ENCODE data around the gene APLP2. TPM values are rescaled to one million over a fixed set of nuclear protein-coding genes. Genes with fewer than 3 reads are reported as not detected.
"Not testable (repeated sequence)": the region's sequence is repeated elsewhere in the genome, so short reads cannot be mapped to it uniquely, and the experiment has no call there.

APLP2 gene
- total RNA-seq (10 to 100 TPM; 58.5 to 60.1 TPM), polyA plus RNA-seq (58.8 TPM)

GRCh38 chr11:130069659-130070108 lies at the start of gene APLP2:
Gene APLP2 (plus strand): TSS chr11:130069894. CDS start chr11:130069978, 84 bp downstream.
- ChIA-PET POLR2A (interaction anchor here (3.4 kb wide), 1 partner anchor 67 kb away, joined by 48 read pairs; the partner anchor contains the start of gene PRDM10), CTCF (interaction anchor here (0.6 to 3.0 kb wide), 4 partner anchors 64 to 104 kb away, joined by 3 to 20 read pairs (median 4); partner anchors contain the start of gene PRDM10)
- Histone ChIP-seq H3K27me3 (ENCODE audit: insufficient read depth, low read length, poor library complexity, severe bottlenecking) (no peaks in the 10 kb centered on the region), H3K9me3 (ENCODE audit: low read length) (no peaks in the 10 kb centered on the region), H3K4me3 (ENCODE audit: low read length) (peak within 1 kb of the TSS; percentile 68), H3K4me1 (ENCODE audit: insufficient read depth, low read length) (peaks cover 16% of the 10 kb centered on the region), H3K27ac (ENCODE audit: low read depth, low read length) (peak within 1 kb of the TSS; percentile 74), H3K36me3 (ENCODE audit: insufficient read depth, low read length) (no peaks in the 10 kb centered on the region)
- H3K36me3 Mint-ChIP-seq: peaks cover 0 to 10% (median 0%) of the 10 kb centered on the region in 3 donors
- H3K9me3 Mint-ChIP-seq: no peaks in the 10 kb centered on the region
- peak within 1 kb of the TSS; percentile 92 to 98 (median 96) for H3K27ac Mint-ChIP-seq
- peak within 1 kb of the TSS; percentile 93 to 99 (median 96) for H3K4me3 Mint-ChIP-seq
- peaks cover 4 to 6% of the 10 kb centered on the region in 2 donors for H3K27me3 Mint-ChIP-seq
- H3K4me1 Mint-ChIP-seq: peaks cover 19 to 27% (median 22%) of the 10 kb centered on the region in 3 donors
- DNase-seq: peak; percentile 95 to 99 (median 97)

- Mint-ChIP-seq H3K4me3 (no peak overlapping the region), H3K36me3 (peaks cover 0 to 3% (median 0%) of the 10 kb centered on the region in 3 donors), H3K9me3 (peaks cover 0 to 2% (median 0%) of the 10 kb centered on the region in 5 donors), H3K27ac (no peak overlapping the region), H3K27me3 (peaks cover 3 to 4% of the 10 kb centered on the region in 2 donors), H3K4me1 (no peaks in the 10 kb centered on the region)
- no peaks in the 10 kb centered on the region for H3K4me1 ChIP-seq (ENCODE audit: insufficient read depth, low read length)
- POLR2A ChIA-PET: no interaction called here
- H3K27me3 ChIP-seq (ENCODE audit: insufficient read depth, low read length, poor library complexity, severe bottlenecking): no peaks in the 10 kb centered on the region
- no peaks in the 10 kb centered on the region for H3K36me3 ChIP-seq (ENCODE audit: insufficient read depth, low read length)
- H3K9me3 ChIP-seq (ENCODE audit: low read length): no peaks in the 10 kb centered on the region
- CTCF ChIA-PET: no interaction called here
- DNase-seq: no peak
- no peak overlapping the region for H3K27ac ChIP-seq (ENCODE audit: low read depth, low read length)
- no peak overlapping the region for H3K4me3 ChIP-seq (ENCODE audit: low read length)
These were observed 49.4 kb upstream of the APLP2 start for GRCh38 chr11:130020323-130020722.

GRCh38 chr11:130021606-130022005 lies 48.1 kb upstream of the APLP2 start:
- CTCF ChIA-PET; H3K9me3 ChIP-seq (ENCODE audit: low read length); H3K9me3 Mint-ChIP-seq; H3K36me3 ChIP-seq (ENCODE audit: insufficient read depth, low read length); H3K36me3 Mint-ChIP-seq; H3K27ac ChIP-seq (ENCODE audit: low read depth, low read length); H3K27me3 ChIP-seq (ENCODE audit: insufficient read depth, low read length, poor library complexity, severe bottlenecking); H3K27ac Mint-ChIP-seq; H3K4me3 Mint-ChIP-seq; H3K4me1 Mint-ChIP-seq; POLR2A ChIA-PET; H3K27me3 Mint-ChIP-seq; H3K4me3 ChIP-seq (ENCODE audit: low read length); H3K4me1 ChIP-seq (ENCODE audit: insufficient read depth, low read length); DNase-seq: not testable (repeated sequence)

- no peaks in the 10 kb centered on the region for H3K36me3 Mint-ChIP-seq
- POLR2A ChIA-PET: no interaction called here
- no peak for DNase-seq
- no peak overlapping the region for H3K4me3 Mint-ChIP-seq
- Histone ChIP-seq H3K27me3 (ENCODE audit: insufficient read depth, low read length, poor library complexity, severe bottlenecking) (no peaks in the 10 kb centered on the region), H3K36me3 (ENCODE audit: insufficient read depth, low read length) (no peaks in the 10 kb centered on the region), H3K9me3 (ENCODE audit: low read length) (no peaks in the 10 kb centered on the region), H3K27ac (ENCODE audit: low read depth, low read length) (no peak overlapping the region), H3K4me1 (ENCODE audit: insufficient read depth, low read length) (no peaks in the 10 kb centered on the region), H3K4me3 (ENCODE audit: low read length) (no peak overlapping the region)
- H3K27me3 Mint-ChIP-seq: peaks cover 3 to 7% of the 10 kb centered on the region in 2 donors
- H3K27ac Mint-ChIP-seq: no peak overlapping the region
- CTCF ChIA-PET: no interaction called here
- H3K4me1 Mint-ChIP-seq: no peaks in the 10 kb centered on the region
- no peaks in the 10 kb centered on the region for H3K9me3 Mint-ChIP-seq
These were observed 46.9 kb upstream of the APLP2 start for GRCh38 chr11:130022799-130023198.

- no peaks in the 10 kb centered on the region for H3K9me3 ChIP-seq (ENCODE audit: low read length)
- ChIA-PET POLR2A (no interaction called here), CTCF (no interaction called here)
- Mint-ChIP-seq H3K4me1 (no peaks in the 10 kb centered on the region), H3K36me3 (no peaks in the 10 kb centered on the region), H3K4me3 (no peak overlapping the region), H3K27ac (no peak overlapping the region), H3K9me3 (no peaks in the 10 kb centered on the region), H3K27me3 (peaks cover 3 to 11% of the 10 kb centered on the region in 2 donors)
- H3K27ac ChIP-seq (ENCODE audit: low read depth, low read length): no peak overlapping the region
- H3K4me3 ChIP-seq (ENCODE audit: low read length): no peak overlapping the region
- H3K27me3 ChIP-seq (ENCODE audit: insufficient read depth, low read length, poor library complexity, severe bottlenecking): no peaks in the 10 kb centered on the region
- DNase-seq: no peak
- no peaks in the 10 kb centered on the region for H3K36me3 ChIP-seq (ENCODE audit: insufficient read depth, low read length)
- no peaks in the 10 kb centered on the region for H3K4me1 ChIP-seq (ENCODE audit: insufficient read depth, low read length)
These were observed 46.5 kb upstream of the APLP2 start for GRCh38 chr11:130023204-130023603.

GRCh38 chr11:130024361-130024760 lies 45.3 kb upstream of the APLP2 start:
- DNase-seq: no peak
- no peaks in the 10 kb centered on the region for H3K36me3 ChIP-seq (ENCODE audit: insufficient read depth, low read length)
- Mint-ChIP-seq H3K9me3 (no peaks in the 10 kb centered on the region), H3K27ac (no peak overlapping the region), H3K27me3 (peaks cover 8 to 11% of the 10 kb centered on the region in 2 donors), H3K36me3 (no peaks in the 10 kb centered on the region), H3K4me3 (no peak overlapping the region), H3K4me1 (no peaks in the 10 kb centered on the region)
- H3K27ac ChIP-seq (ENCODE audit: low read depth, low read length): no peak overlapping the region
- no peaks in the 10 kb centered on the region for H3K9me3 ChIP-seq (ENCODE audit: low read length)
- no peaks in the 10 kb centered on the region for H3K4me1 ChIP-seq (ENCODE audit: insufficient read depth, low read length)
- ChIA-PET POLR2A (no interaction called here), CTCF (no interaction called here)
- no peak overlapping the region for H3K4me3 ChIP-seq (ENCODE audit: low read length)
- no peaks in the 10 kb centered on the region for H3K27me3 ChIP-seq (ENCODE audit: insufficient read depth, low read length, poor library complexity, severe bottlenecking)

- no peak overlapping the region for H3K4me3 Mint-ChIP-seq
- no peak overlapping the region for H3K27ac Mint-ChIP-seq
- no peaks in the 10 kb centered on the region for H3K9me3 Mint-ChIP-seq
- H3K36me3 Mint-ChIP-seq: no peaks in the 10 kb centered on the region
- Histone ChIP-seq H3K4me3 (ENCODE audit: low read length) (no peak overlapping the region), H3K27me3 (ENCODE audit: insufficient read depth, low read length, poor library complexity, severe bottlenecking) (no peaks in the 10 kb centered on the region), H3K4me1 (ENCODE audit: insufficient read depth, low read length) (no peaks in the 10 kb centered on the region), H3K9me3 (ENCODE audit: low read length) (no peaks in the 10 kb centered on the region), H3K27ac (ENCODE audit: low read depth, low read length) (no peak overlapping the region), H3K36me3 (ENCODE audit: insufficient read depth, low read length) (no peaks in the 10 kb centered on the region)
- H3K4me1 Mint-ChIP-seq: no peaks in the 10 kb centered on the region
- POLR2A ChIA-PET: no interaction called here
- CTCF ChIA-PET: no interaction called here
- no peak for DNase-seq
- peaks cover 10 to 13% of the 10 kb centered on the region in 2 donors for H3K27me3 Mint-ChIP-seq
These were observed 44.3 kb upstream of the APLP2 start for GRCh38 chr11:130025371-130025770.

- POLR2A ChIA-PET: no interaction called here
- Histone ChIP-seq H3K9me3 (ENCODE audit: low read length) (no peaks in the 10 kb centered on the region), H3K27ac (ENCODE audit: low read depth, low read length) (no peak overlapping the region), H3K36me3 (ENCODE audit: insufficient read depth, low read length) (no peaks in the 10 kb centered on the region), H3K4me1 (ENCODE audit: insufficient read depth, low read length) (no peaks in the 10 kb centered on the region), H3K27me3 (ENCODE audit: insufficient read depth, low read length, poor library complexity, severe bottlenecking) (no peaks in the 10 kb centered on the region), H3K4me3 (ENCODE audit: low read length) (no peak overlapping the region)
- DNase-seq: no peak
- Mint-ChIP-seq H3K4me3 (no peak overlapping the region), H3K27me3 (peaks cover 8 to 13% of the 10 kb centered on the region in 2 donors), H3K4me1 (no peaks in the 10 kb centered on the region), H3K9me3 (no peaks in the 10 kb centered on the region), H3K36me3 (no peaks in the 10 kb centered on the region), H3K27ac (no peak overlapping the region)
- CTCF ChIA-PET: no interaction called here
These were observed 40.6 kb upstream of the APLP2 start for GRCh38 chr11:130029137-130029536.

- H3K4me3 ChIP-seq (ENCODE audit: low read length): no peak overlapping the region
These were observed 38.6 kb upstream of the APLP2 start for GRCh38 chr11:130031056-130031455.

More at GRCh38 chr11:130031056-130031455, 38.6 kb upstream of the APLP2 start:
- no peaks in the 10 kb centered on the region for H3K9me3 Mint-ChIP-seq
- H3K4me3 Mint-ChIP-seq: no peak overlapping the region
- peak overlapping the region in 1 of 8 donors; percentile 15 for H3K27ac Mint-ChIP-seq
- no peak for DNase-seq
- CTCF ChIA-PET: no interaction called here
- peaks cover 8 to 11% of the 10 kb centered on the region in 2 donors for H3K27me3 Mint-ChIP-seq
- POLR2A ChIA-PET: no interaction called here
- no peaks in the 10 kb centered on the region for H3K4me1 Mint-ChIP-seq
- Histone ChIP-seq H3K27ac (ENCODE audit: low read depth, low read length) (no peak overlapping the region), H3K9me3 (ENCODE audit: low read length) (no peaks in the 10 kb centered on the region), H3K4me1 (ENCODE audit: insufficient read depth, low read length) (no peaks in the 10 kb centered on the region), H3K36me3 (ENCODE audit: insufficient read depth, low read length) (no peaks in the 10 kb centered on the region), H3K27me3 (ENCODE audit: insufficient read depth, low read length, poor library complexity, severe bottlenecking) (no peaks in the 10 kb centered on the region)
- no peaks in the 10 kb centered on the region for H3K36me3 Mint-ChIP-seq

All from CD8-positive, alpha-beta memory T cell (primary cell).